ENCODE measurements around the gene JMJD6. TPM values are rescaled to one million over a fixed set of nuclear protein-coding genes. Genes with fewer than 3 reads are reported as not detected.
"Not testable (repeated sequence)": the region's sequence is repeated elsewhere in the genome, so short reads cannot be mapped to it uniquely, and the experiment has no call there.

Gene JMJD6
- total RNA-seq, 1 experiment from 2014 or later, result 36.4 TPM

- no peak overlapping the region for H3K27ac ChIP-seq
- peaks cover 36% of the 10 kb centered on the region for H3K36me3 ChIP-seq
- no peaks in the 10 kb centered on the region for H3K27me3 ChIP-seq
- H3K4me1 ChIP-seq, result peaks cover 8% of the 10 kb centered on the region; the same call in 1 of the 2 replicates
- H3K9me3 ChIP-seq (replicated peaks), result no peaks in the 10 kb centered on the region
- H3K4me3 ChIP-seq, result no peak overlapping the region
- peak in 1 of 2 experiments; percentile 29 for DNase-seq
These were observed 14.1 kb upstream of the JMJD6 start for GRCh38 chr17:76740329-76741118.

- H3K9me3 ChIP-seq (replicated peaks); DNase-seq; H3K27me3 ChIP-seq; H3K27ac ChIP-seq; H3K4me3 ChIP-seq: not testable (repeated sequence)
- H3K4me1 ChIP-seq, result peaks cover 11% of the 10 kb centered on the region
- peaks cover 36% of the 10 kb centered on the region for H3K36me3 ChIP-seq
These were observed 13.2 kb upstream of the JMJD6 start for GRCh38 chr17:76739568-76740115.

GRCh38 chr17:76738468-76738850 lies 12.1 kb upstream of the JMJD6 start:
- H3K4me3 ChIP-seq, result peak overlapping the region; percentile 98
- H3K27me3 ChIP-seq, result no peaks in the 10 kb centered on the region
- DNase-seq, result peak in 1 of 2 experiments; percentile 51
- peaks cover 17% of the 10 kb centered on the region for H3K4me1 ChIP-seq
- peaks cover 38% of the 10 kb centered on the region for H3K36me3 ChIP-seq
- peak overlapping the region; percentile 100 for H3K27ac ChIP-seq
- H3K9me3 ChIP-seq (replicated peaks), result no peaks in the 10 kb centered on the region

- peaks cover 40% of the 10 kb centered on the region for H3K36me3 ChIP-seq
- H3K27ac ChIP-seq, result peak within 1 kb of the TSS; percentile 100
- H3K27me3 ChIP-seq, result no peaks in the 10 kb centered on the region
- DNase-seq, result peak; percentile 97 to 98
- no peaks in the 10 kb centered on the region for H3K9me3 ChIP-seq (replicated peaks)
- H3K4me1 ChIP-seq, result peaks cover 17% of the 10 kb centered on the region
- peak within 1 kb of the TSS; percentile 98 for H3K4me3 ChIP-seq
These were observed 11.5 kb upstream of the JMJD6 start, which contains the start of gene MFSD11 for GRCh38 chr17:76737676-76738467. MFSD11 (plus strand) TSS chr17:76738119; CDS start chr17:76738353, 234 bp downstream.

GRCh38 chr17:76737082-76737675 lies 10.8 kb upstream of the JMJD6 start, which contains the start of gene SRSF2:
SRSF2 (minus strand) TSS chr17:76737331; CDS start chr17:76737160, 171 bp downstream.
- peak; percentile 100 for DNase-seq
- Histone ChIP-seq H3K27me3 (no peaks in the 10 kb centered on the region), H3K4me3 (peak within 1 kb of the TSS; percentile 98), H3K9me3 (replicated peaks) (no peaks in the 10 kb centered on the region), H3K36me3 (peaks cover 46% of the 10 kb centered on the region), H3K4me1 (peaks cover 17% of the 10 kb centered on the region), H3K27ac (peak within 1 kb of the TSS; percentile 100)

GRCh38 chr17:76736349-76737081 lies 10.1 kb upstream of the JMJD6 start:
- Histone ChIP-seq H3K27me3 (no peaks in the 10 kb centered on the region), H3K27ac (peak overlapping the region; percentile 100), H3K36me3 (peaks cover 52% of the 10 kb centered on the region), H3K4me3 (peak overlapping the region; percentile 98), H3K9me3 (replicated peaks) (no peaks in the 10 kb centered on the region), H3K4me1 (peaks cover 17% of the 10 kb centered on the region)
- peak; percentile 62 to 64 for DNase-seq

GRCh38 chr17:76735586-76736348 lies 9.4 kb upstream of the JMJD6 start:
- peak in 1 of 2 experiments; percentile 29 for DNase-seq
- Histone ChIP-seq H3K27ac (peak overlapping the region; percentile 100), H3K27me3 (no peaks in the 10 kb centered on the region), H3K9me3 (replicated peaks) (no peaks in the 10 kb centered on the region), H3K36me3 (peaks cover 56% of the 10 kb centered on the region), H3K4me3 (peak overlapping the region; percentile 98), H3K4me1 (peaks cover 17% of the 10 kb centered on the region)

- H3K36me3 ChIP-seq, result peaks cover 59% of the 10 kb centered on the region
- no peaks in the 10 kb centered on the region for H3K27me3 ChIP-seq
These were observed 8.6 kb upstream of the JMJD6 start for GRCh38 chr17:76735006-76735405.

GRCh38 chr17:76734080-76734840 lies 7.9 kb upstream of the JMJD6 start:
- H3K4me1 ChIP-seq, result peaks cover 12% of the 10 kb centered on the region
- no peak overlapping the region for H3K27ac ChIP-seq
- no peaks in the 10 kb centered on the region for H3K27me3 ChIP-seq
- H3K36me3 ChIP-seq, result peaks cover 59% of the 10 kb centered on the region
- H3K9me3 ChIP-seq (replicated peaks), result no peaks in the 10 kb centered on the region
- H3K4me3 ChIP-seq, result peak overlapping the region; percentile 98
- peak in 1 of 2 experiments; percentile 24 for DNase-seq

More at GRCh38 chr17:76735006-76735405, 8.6 kb upstream of the JMJD6 start:
- Histone ChIP-seq H3K4me3 (peak overlapping the region; percentile 98), H3K4me1 (peaks cover 12% of the 10 kb centered on the region), H3K27ac (no peak overlapping the region), H3K9me3 (replicated peaks) (no peaks in the 10 kb centered on the region)
- peak in 1 of 2 experiments; percentile 44 for DNase-seq

- DNase-seq, result no peak
- no peak overlapping the region for H3K27ac ChIP-seq
- H3K36me3 ChIP-seq, result peaks cover 59% of the 10 kb centered on the region
- H3K27me3 ChIP-seq, result no peaks in the 10 kb centered on the region
- peak overlapping the region; percentile 98 for H3K4me3 ChIP-seq
- H3K4me1 ChIP-seq, result peaks cover 10% of the 10 kb centered on the region
- H3K9me3 ChIP-seq (replicated peaks), result no peaks in the 10 kb centered on the region
These were observed 7.2 kb upstream of the JMJD6 start for GRCh38 chr17:76733618-76733957.

GRCh38 chr17:76732734-76733617 lies 6.6 kb upstream of the JMJD6 start:
- Histone ChIP-seq H3K4me3 (no peak overlapping the region; the same call in 1 of the 2 replicates), H3K4me1 (peaks cover 10% of the 10 kb centered on the region), H3K9me3 (replicated peaks) (no peaks in the 10 kb centered on the region), H3K27ac (no peak overlapping the region), H3K36me3 (peaks cover 59% of the 10 kb centered on the region), H3K27me3 (no peaks in the 10 kb centered on the region)
- DNase-seq, result peak in 1 of 2 experiments; percentile 39
